HUES6 (cell line): ENCODE data around the gene HDAC6.
A peak's percentile ranks its signal among the peaks of the same experiment; 100 is the strongest.

Source experiments
- H3K27ac ChIP-seq: 2 replicates; pipeline ENCODE4 v1.7.0; 2013; ENCODE audit warnings: low read depth, mild to moderate bottlenecking, low read length, inconsistent platforms
- H3K27me3 ChIP-seq: 2 replicates; pipeline ENCODE4 v1.6.1; 2013; ENCODE audit warnings: low read length; ENCODE audit not compliant: control insufficient read depth, insufficient read depth
- H3K36me3 ChIP-seq: 2 replicates; pipeline ENCODE4 v1.6.1; 2013; ENCODE audit warnings: low read length; ENCODE audit not compliant: control insufficient read depth, insufficient read depth
- H3K4me1 ChIP-seq: 2 replicates; pipeline ENCODE4 v1.6.1; 2013; ENCODE audit warnings: low read length; ENCODE audit not compliant: control insufficient read depth, insufficient read depth
- H3K4me3 ChIP-seq: 2 replicates; pipeline ENCODE4 v1.5.1; 2013; ENCODE audit warnings: low read depth, low read length
- H3K9ac ChIP-seq: one replicate; pipeline ENCODE4 v1.6.1; 2013; ENCODE audit warnings: mild to moderate bottlenecking, low read length
- H3K9me3 ChIP-seq: 2 replicates; pipeline ENCODE4 v1.6.1; 2013; ENCODE audit warnings: low read depth, low read length; ENCODE audit not compliant: control insufficient read depth, insufficient read depth

The HDAC6 gene

GRCh38 chrX:48790477-48790876, 11.4 kb upstream of the HDAC6 start:
- Histone ChIP-seq H3K36me3 (no peaks in the 10 kb centered on the region), H3K27ac (no peak overlapping the region), H3K27me3 (peaks cover 7% of the 10 kb centered on the region), H3K9ac (no peak overlapping the region), H3K4me3 (no peak overlapping the region), H3K9me3 (peaks cover 15% of the 10 kb centered on the region; the same call in 1 of the 2 replicates), H3K4me1 (peaks cover 6% of the 10 kb centered on the region; the same call in 1 of the 2 replicates)

DNA sequence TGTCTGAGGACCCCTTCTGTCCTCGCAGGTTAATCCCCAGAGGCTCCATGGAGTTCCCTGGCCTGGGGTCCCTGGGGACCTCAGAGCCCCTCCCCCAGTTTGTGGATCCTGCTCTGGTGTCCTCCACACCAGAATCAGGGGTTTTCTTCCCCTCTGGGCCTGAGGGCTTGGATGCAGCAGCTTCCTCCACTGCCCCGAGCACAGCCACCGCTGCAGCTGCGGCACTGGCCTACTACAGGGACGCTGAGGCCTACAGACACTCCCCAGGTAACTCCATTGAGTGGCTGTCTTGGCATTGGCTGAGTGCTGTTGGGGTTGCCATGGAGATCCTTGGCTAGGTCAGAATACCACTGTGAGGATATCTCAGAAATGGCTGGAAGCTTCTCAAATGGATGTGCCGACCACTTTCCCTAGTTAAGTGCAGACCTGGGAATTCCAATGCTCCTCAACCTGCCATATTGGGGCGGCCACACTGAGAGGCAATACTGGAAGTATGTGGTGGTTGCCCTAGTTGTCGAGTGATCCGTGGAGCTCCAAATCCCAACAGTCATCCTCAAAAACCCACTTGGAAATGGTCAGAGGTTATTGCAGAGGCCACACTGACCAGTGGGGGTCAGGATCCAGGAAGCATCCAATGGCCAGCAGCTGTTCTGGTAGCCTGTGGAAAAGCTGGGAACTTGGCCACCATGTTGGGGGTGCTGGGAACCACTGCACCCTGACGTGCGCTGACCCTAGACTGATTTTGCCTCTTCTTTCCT, 10.6 kb upstream of the HDAC6 start:
- Histone ChIP-seq H3K36me3 (no peaks in the 10 kb centered on the region), H3K27me3 (peaks cover 7% of the 10 kb centered on the region), H3K9me3 (peaks cover 15% of the 10 kb centered on the region; the same call in 1 of the 2 replicates), H3K9ac (no peak overlapping the region), H3K4me3 (no peak overlapping the region), H3K4me1 (peaks cover 6% of the 10 kb centered on the region; the same call in 1 of the 2 replicates), H3K27ac (no peak overlapping the region)

GRCh38 chrX:48792219-48792618, 9.6 kb upstream of the HDAC6 start:
- Histone ChIP-seq H3K36me3 (no peaks in the 10 kb centered on the region), H3K27ac (no peak overlapping the region), H3K4me1 (peaks cover 6% of the 10 kb centered on the region; the same call in 1 of the 2 replicates), H3K9ac (no peak overlapping the region), H3K27me3 (peaks cover under 1% of the 10 kb centered on the region; the same call in 1 of the 2 replicates), H3K9me3 (peaks cover 15% of the 10 kb centered on the region; the same call in 1 of the 2 replicates), H3K4me3 (no peak overlapping the region)

- Histone ChIP-seq H3K4me3 (no peak overlapping the region), H3K9ac (no peak overlapping the region), H3K36me3 (no peaks in the 10 kb centered on the region), H3K9me3 (peaks cover 13% of the 10 kb centered on the region; the same call in 1 of the 2 replicates), H3K27ac (no peak overlapping the region), H3K27me3 (no peaks in the 10 kb centered on the region), H3K4me1 (peaks cover 6% of the 10 kb centered on the region; the same call in 1 of the 2 replicates)
Observed at GRCh38 chrX:48793935-48794334, 7.9 kb upstream of the HDAC6 start.

DNA sequence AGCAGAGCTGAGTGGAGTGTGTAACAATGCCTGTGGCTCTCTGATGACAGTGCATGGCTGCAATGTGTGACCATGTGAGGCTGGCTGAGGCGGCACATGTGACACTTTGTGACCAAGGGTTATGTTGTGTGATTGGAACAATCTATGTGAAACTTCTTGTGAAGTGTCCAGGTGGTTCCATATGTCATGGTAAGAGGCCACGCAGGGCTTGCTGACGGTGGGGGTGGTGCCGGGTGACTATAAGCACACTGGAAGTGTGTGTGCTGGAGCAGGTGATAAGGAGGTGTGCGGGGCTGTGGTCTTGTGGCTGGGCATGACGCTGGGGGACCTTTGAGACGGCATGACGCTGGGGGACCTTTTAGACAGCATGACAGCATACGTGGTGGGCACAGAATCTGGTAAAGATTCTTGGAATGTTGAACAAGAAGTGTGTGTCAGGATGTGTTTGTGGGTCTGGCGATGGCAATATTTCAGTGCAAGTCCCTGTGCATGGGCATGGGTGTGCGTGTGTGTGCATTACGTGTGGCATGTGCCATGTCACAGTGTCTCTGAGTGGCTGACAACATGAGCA, 7.4 kb upstream of the HDAC6 start:
- no peaks in the 10 kb centered on the region for H3K36me3 ChIP-seq
- H3K27ac ChIP-seq = no peak overlapping the region
- H3K4me1 ChIP-seq = peaks cover 6% of the 10 kb centered on the region; the same call in 1 of the 2 replicates
- no peaks in the 10 kb centered on the region for H3K27me3 ChIP-seq
- no peak overlapping the region for H3K9ac ChIP-seq
- no peak overlapping the region for H3K4me3 ChIP-seq
- peaks cover 13% of the 10 kb centered on the region; the same call in 1 of the 2 replicates for H3K9me3 ChIP-seq

DNA sequence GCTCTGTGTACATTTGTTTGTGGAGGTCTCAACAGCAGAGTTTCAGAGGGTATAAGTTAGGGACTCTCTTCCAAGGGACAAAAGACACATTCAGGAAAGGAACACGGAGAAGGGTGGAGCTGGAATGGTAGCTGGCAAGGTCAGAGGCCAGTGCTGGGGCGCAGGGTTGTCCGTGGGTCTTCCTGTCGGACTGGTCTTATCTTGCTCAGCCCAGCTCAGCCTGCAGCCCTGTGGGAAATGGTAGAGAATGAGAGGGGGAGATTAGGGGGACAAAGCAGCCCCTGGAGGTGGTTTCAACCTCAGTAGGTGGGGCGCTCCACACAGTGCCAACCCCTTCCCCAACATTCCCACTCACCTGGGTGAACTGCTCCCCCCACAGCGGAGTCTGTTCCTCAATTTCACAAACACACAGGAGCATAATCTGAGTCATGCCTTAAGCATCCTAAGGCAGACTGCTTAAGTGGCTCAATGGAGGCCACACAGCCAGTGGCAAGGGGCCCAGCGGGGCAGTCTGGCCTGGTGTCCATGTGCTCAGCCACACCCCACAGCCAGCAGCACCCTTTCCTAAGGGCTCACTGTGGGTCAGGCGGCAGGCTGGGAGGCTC, 6.9 kb upstream of the HDAC6 start:
- H3K27ac ChIP-seq = no peak overlapping the region
- H3K9ac ChIP-seq = no peak overlapping the region
- no peaks in the 10 kb centered on the region for H3K36me3 ChIP-seq
- H3K4me3 ChIP-seq = no peak overlapping the region
- no peaks in the 10 kb centered on the region for H3K27me3 ChIP-seq
- peaks cover 13% of the 10 kb centered on the region; the same call in 1 of the 2 replicates for H3K9me3 ChIP-seq
- H3K4me1 ChIP-seq = peaks cover 6% of the 10 kb centered on the region; the same call in 1 of the 2 replicates

DNA sequence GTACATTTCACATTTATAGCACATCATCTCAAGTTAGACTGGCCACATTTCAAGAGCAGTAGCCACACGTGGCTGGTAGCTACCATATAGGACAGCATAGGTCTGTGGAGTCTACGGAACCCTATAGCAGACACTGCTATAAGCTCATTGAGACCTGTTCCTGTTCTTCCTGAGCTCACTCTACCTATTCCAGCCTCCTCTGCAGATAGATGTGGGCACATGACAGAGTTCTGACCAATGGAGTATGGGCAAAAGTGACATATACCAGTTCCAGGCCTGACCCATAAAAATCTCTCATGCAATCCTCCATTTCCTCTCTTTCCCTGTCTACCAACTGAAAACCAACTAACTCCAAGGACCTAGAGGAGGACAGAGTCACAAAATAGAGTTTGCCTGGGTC, 3.5 kb upstream of the HDAC6 start:
- Histone ChIP-seq H3K4me3 (no peak overlapping the region), H3K27ac (no peak overlapping the region), H3K9me3 (peaks cover 7% of the 10 kb centered on the region; the same call in 1 of the 2 replicates), H3K4me1 (peaks cover 6% of the 10 kb centered on the region; the same call in 1 of the 2 replicates), H3K36me3 (peaks cover 3% of the 10 kb centered on the region), H3K9ac (no peak overlapping the region), H3K27me3 (no peaks in the 10 kb centered on the region)

DNA sequence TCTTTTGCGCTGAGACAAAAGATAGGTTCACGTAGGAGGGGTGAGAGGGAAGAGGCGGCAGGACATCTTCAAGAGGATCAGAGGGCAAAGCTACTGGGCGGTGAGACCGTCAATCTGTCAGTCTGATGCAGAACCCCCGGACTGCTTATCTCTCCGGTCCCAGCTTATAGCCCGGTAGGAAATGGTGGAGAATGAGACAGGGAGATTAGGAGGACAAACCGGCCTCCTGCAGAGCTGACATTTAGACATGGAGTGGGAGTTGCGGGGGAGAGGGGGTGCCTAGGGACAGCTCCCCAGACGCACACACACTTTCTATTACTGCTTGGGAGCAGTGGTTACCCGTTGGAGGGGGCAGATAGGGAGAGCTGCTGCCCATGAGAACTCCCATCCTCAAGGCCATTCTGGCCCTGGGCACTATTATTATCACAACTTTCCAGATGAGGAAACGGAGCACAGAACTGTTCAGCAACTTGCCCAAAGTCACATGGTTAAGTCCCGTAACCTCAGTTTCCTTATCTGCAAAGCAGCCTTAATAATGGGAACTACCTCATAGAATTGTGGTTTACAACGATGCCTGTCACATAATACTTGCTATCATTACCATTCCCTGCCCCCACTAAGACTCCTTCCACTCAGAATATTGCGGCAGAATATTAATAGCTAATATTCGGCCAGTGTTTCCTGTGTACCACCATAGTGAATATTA, 1.1 kb upstream of the HDAC6 start:
- no peaks in the 10 kb centered on the region for H3K27me3 ChIP-seq
- H3K36me3 ChIP-seq = peaks cover 15% of the 10 kb centered on the region
- H3K9ac ChIP-seq = peak overlapping the region; percentile 98
- H3K27ac ChIP-seq = peak overlapping the region; percentile 98
- H3K9me3 ChIP-seq = peaks cover 13% of the 10 kb centered on the region; the same call in 1 of the 2 replicates
- H3K4me1 ChIP-seq = no peaks in the 10 kb centered on the region; the same call in 1 of the 2 replicates
- peak overlapping the region; percentile 89 for H3K4me3 ChIP-seq

DNA sequence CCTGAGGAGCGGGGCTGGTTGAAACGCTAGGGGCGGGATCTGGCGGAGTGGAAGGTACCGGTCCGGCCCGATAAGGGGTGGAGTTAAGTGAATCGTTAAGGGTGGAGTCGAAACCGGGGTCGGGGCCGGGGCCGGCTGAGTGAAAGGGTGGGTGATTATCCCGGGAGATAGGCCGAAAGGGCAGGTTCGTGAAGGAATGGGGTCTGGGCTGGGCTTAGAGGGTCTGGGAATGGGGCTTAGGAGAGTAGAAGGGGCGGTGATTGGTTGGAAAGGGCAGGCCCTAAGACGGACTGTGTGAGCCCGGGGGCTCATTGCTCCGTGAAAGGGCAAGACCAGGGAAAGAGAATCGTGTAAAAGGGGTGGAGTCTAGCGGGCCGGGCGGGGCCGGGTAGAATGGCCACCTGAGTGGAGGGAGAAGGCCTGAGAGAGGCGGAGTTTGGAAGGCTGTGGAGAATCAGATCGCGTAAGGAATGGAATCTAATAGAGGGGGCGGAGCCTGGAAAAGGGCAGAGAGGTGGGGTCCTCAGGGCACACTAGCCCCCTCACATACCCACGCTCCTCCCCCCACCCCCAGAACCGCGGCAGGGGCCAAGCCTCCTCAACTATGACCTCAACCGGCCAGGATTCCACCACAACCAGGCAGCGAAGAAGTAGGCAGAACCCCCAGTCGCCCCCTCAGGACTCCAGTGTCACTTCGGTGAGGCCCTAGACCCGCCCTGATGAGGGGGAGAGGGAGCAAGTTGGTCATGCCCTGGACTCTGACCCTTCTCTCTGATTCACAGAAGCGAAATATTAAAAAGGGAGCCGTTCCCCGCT, 430 bp downstream of the HDAC6 start:
- H3K27ac ChIP-seq = peak overlapping the region; percentile 82
- peak overlapping the region; percentile 85 for H3K4me3 ChIP-seq
- peak overlapping the region; percentile 91 for H3K9ac ChIP-seq
- H3K4me1 ChIP-seq = no peaks in the 10 kb centered on the region; the same call in 1 of the 2 replicates
- peaks cover 13% of the 10 kb centered on the region; the same call in 1 of the 2 replicates for H3K9me3 ChIP-seq
- H3K36me3 ChIP-seq = peaks cover 22% of the 10 kb centered on the region
- no peaks in the 10 kb centered on the region for H3K27me3 ChIP-seq

DNA sequence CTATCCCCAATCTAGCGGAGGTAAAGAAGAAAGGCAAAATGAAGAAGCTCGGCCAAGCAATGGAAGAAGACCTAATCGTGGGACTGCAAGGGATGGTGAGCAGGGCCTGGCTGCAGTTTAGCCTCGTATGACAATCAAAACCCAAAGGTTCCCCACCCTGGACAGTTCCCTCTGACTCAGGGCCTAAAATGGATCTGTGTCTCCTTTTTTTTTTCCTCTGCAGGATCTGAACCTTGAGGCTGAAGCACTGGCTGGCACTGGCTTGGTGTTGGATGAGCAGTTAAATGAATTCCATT, 986 bp downstream of the HDAC6 start:
- Histone ChIP-seq H3K4me3 (peak overlapping the region; percentile 85), H3K9me3 (peaks cover 13% of the 10 kb centered on the region; the same call in 1 of the 2 replicates), H3K4me1 (no peaks in the 10 kb centered on the region; the same call in 1 of the 2 replicates), H3K27ac (no peak overlapping the region), H3K9ac (peak overlapping the region; percentile 50), H3K27me3 (no peaks in the 10 kb centered on the region), H3K36me3 (peaks cover 22% of the 10 kb centered on the region)
